GM12874 (cell line): ENCODE data around the gene CPNE5.

Source experiments
- TF ChIP-seq, protein P1 (sequence below): IDR thresholded peaks from 2 replicates; pipeline ENCODE4 v1.5.1; 2011; ENCODE audit warnings: low read depth, mild to moderate bottlenecking, control low read depth, low read length, moderate library complexity; ENCODE audit not compliant: insufficient read depth

Gene CPNE5

DNA sequence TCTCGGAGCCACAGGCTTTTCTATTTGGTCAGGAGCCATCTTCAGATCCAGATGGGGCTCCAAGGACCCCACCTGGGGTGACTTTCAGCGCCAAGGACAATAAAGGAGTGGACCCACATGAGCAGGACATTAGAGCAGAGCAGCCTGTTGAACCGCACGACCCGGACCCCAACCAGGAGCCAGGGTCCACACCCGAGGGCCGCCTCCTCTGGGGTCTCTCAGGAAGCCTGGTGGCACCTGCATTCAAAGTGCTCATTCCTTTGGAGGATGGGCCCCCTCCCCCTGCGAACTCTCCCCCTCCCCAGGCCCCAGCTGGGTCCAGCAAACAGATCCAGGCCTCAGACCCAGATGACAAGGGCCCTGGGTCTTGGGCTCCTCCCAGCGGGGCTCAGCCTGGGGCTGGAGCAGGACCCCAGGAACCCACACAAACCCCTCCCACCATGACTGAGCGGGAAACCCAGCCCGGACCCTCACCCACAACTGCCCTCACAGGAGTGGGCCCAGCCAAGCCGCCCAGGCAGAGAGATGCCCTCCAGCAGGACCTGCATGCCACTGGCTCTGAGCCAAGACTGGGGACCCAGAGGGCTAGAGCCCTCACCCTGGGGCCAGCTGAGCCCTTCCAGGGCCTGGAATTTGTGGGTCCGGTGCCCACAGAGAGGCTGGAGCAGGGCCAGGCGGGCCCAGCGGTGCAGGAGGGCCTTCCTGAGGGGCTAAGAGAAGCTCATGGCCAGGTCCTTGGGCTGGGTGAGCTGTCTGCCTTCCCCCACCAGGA lies 117.7 kb downstream of the CPNE5 start:
- TF ChIP-seq, protein P1, sequence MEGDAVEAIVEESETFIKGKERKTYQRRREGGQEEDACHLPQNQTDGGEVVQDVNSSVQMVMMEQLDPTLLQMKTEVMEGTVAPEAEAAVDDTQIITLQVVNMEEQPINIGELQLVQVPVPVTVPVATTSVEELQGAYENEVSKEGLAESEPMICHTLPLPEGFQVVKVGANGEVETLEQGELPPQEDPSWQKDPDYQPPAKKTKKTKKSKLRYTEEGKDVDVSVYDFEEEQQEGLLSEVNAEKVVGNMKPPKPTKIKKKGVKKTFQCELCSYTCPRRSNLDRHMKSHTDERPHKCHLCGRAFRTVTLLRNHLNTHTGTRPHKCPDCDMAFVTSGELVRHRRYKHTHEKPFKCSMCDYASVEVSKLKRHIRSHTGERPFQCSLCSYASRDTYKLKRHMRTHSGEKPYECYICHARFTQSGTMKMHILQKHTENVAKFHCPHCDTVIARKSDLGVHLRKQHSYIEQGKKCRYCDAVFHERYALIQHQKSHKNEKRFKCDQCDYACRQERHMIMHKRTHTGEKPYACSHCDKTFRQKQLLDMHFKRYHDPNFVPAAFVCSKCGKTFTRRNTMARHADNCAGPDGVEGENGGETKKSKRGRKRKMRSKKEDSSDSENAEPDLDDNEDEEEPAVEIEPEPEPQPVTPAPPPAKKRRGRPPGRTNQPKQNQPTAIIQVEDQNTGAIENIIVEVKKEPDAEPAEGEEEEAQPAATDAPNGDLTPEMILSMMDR, result no peak

DNA sequence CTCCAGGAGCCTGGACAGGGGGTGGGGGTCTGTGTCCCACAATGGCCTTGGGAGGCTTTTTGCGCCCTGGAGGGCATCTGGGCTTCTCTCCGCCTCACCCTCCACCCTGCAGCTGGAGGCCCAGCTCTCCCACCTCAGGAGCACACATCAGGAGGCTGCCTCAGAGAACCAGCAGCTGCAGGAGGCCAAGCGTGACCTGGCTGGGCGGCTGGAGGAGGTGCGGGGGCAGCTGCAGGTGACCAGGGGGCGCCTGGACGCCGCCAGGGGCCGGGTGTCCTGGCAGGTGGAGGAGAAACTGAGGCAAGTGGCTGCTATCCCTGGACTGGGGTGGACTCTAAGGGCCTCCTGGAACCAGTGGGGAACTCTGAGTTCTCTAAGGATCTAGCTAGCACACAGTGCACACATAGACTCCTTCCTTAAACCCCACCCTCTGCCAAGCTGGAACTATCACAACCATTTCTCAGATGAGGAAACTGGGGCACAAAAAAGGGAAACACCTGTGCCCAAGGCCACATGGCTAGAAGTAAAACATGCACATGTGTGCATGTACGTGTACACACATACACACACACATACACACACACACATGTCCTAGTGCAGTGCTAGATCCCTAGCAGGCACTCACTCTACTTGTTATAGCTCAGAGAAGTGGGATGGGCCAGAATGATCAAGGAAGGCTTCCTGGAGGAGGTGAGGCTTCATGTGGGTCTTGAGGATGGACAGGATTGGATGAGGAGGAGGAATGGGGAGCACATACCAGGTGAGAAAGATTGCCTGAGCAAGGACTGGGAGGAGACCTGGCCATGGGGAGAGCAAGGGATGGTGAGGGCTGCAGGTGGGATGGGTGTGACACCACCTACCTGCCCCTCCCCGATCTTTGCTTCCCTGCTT lies 118.7 kb downstream of the CPNE5 start:
- TF ChIP-seq, protein P1, result no peak

DNA sequence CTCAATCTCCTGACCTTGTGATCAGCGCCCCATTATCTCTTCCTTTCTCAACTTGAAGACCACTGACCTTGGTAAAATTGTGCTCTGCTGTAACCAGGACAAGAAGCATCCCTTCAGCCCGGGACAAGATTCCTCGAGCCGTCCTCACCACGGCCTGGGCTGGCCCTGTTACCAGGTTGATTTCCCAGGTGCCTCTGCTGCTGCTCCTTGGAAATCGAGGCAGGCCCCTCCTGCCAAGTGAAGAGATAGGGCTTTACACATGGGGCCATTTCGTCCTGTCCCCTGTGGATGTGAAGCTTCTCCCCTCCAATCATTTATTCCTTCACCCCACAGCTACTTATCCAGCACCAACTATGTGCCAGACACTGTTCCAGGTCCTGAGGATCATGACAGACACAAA lies 120.1 kb downstream of the CPNE5 start:
- TF ChIP-seq, protein P1, result no peak

DNA sequence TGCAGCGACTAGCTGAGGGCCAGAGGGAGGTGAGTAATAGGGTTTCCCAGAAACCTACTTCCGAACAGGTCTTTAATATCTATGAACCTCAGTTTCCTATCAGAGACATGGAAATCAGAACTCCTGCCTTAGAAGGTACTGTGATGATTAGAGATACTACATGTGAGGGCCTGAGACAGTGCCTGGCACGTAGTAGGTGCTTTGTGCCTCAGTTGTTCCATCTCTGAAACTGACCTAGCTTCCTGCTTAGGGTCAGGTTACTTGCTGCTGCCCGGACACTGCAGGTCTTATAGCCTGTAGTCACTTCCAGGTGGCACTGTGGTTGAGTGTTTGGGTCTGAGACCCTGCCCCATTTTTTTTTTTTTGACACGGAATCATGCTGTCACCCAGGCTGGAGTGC lies 120.7 kb downstream of the CPNE5 start:
- TF ChIP-seq, protein P1, result no peak

DNA sequence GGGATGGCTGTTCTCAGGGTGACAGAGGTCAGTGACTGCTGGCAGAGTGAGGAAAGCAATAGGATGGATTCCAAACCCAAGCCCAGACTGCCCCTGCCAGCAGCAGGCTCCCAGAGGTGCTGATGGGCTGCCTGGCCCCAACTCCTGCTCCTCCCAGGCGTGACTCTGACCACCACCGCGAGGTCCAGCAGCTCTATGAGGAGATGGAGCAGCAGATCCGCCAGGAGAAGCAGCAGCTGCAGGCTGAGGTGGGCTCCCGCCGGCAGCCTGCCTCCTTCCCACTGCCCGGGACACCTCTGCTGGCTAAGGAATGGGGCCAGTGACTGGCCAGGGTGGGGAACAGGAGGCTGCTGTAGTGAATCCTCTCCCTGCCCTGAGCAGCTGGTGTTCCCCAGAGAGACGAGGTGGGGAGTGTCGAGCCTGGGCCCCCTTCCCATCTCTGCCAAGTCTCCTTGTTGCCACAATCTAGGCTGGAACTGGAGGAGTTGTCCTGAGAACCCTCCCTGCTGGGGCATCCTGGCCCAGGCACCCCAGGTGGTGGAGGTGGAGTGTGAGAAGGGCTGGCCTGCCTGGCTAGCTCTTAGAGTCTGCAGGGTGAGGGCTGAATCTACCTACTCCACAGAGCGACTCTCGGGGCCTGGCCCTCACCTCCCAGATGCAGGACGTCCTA lies 121.2 kb downstream of the CPNE5 start:
- TF ChIP-seq, protein P1, result no peak

DNA sequence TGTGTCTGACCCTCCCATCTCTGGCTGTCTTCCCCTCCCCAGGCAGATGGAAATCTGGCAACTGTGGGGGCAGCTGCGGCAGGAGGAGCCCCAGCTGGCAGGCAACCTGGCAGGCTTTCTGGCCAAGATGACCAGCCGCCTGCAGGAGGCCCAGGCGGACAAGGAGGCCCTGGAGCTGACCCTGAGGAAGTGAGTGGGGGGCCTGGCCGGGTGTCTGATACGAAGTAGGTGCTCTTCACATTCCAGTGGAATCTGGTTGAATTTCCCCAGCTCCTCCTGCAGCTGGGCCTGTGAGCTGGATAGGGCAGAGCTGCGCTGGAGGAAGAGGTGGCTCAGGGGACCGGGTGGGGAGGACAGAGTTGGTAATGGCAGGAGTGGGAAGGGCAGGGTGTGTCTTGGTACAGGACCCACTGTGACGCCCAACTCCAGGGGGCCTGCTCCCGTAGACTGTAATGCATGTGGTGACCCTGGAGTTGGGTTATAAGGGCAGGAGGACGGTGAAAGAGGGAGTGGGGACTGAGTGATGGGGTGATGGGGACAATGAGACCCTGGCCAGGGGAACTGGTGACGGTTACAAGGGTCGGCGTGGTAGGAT lies 121.9 kb downstream of the CPNE5 start:
- TF ChIP-seq, protein P1, result no peak
